ENCODE data around the gene ADARB1. TPM values are rescaled to one million over a fixed set of nuclear protein-coding genes. Genes with fewer than 3 reads are reported as not detected.

Gene ADARB1
- polyA plus RNA-seq, 1 of the 3 experiments (the other 2 are of a cell fraction), result 7.8 TPM

DNA sequence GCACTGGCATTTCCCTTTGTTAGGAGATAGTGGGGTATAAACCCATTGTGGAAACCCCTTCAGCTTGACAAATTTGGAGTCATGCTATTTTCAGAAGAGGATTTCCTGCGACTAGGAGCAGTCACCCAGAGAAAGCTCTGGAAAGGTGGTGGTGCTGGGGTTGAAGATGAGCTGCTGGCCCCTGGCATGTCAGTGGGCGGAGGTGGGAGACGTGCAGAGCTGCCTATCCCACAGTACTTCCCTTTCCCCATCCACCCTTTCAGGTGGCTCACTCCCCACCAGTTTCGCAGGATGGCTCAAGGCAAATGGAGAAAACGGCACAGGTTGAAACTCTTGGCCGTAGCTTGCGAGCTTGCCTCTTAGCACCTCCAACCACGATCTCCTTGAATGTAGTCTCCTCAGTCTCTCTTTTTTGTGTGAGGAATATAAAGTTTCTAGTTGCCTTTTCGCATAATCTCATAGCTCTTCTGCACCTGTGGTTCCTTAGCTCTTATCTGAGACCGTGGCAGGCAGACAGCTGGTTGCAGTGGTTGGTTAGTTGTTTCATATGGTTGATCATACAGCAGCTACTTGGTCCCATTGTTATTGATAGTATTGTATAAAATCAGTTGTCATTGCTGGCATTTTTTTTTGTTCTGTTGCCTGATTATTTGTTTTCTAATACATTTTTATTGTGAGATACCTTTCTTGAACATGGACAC, 48.2 kb downstream of the ADARB1 start (continued):
- TF ChIP-seq, protein P1, sequence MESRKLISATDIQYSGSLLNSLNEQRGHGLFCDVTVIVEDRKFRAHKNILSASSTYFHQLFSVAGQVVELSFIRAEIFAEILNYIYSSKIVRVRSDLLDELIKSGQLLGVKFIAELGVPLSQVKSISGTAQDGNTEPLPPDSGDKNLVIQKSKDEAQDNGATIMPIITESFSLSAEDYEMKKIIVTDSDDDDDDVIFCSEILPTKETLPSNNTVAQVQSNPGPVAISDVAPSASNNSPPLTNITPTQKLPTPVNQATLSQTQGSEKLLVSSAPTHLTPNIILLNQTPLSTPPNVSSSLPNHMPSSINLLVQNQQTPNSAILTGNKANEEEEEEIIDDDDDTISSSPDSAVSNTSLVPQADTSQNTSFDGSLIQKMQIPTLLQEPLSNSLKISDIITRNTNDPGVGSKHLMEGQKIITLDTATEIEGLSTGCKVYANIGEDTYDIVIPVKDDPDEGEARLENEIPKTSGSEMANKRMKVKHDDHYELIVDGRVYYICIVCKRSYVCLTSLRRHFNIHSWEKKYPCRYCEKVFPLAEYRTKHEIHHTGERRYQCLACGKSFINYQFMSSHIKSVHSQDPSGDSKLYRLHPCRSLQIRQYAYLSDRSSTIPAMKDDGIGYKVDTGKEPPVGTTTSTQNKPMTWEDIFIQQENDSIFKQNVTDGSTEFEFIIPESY (IDR thresholded peaks at IDR 0.05; ENCODE audit: borderline replicate concordance, low read depth), result no peak
- TF ChIP-seq GABPA (IDR thresholded peaks at IDR 0.05; ENCODE audit: low read depth) (no peak), JUND (IDR thresholded peaks at IDR 0.05) (no peak), TAF1 (IDR thresholded peaks at IDR 0.05; ENCODE audit: borderline replicate concordance, low read depth, low read length) (no peak), SIN3A (IDR thresholded peaks at IDR 0.05; ENCODE audit: borderline replicate concordance, low read depth, low read length) (no peak), MAX (IDR thresholded peaks at IDR 0.05; ENCODE audit: low read depth) (no peak), RAD21 (IDR thresholded peaks at IDR 0.05; ENCODE audit: low read length) (no peak)

- no peaks in the 10 kb centered on the region for H3K9me2 ChIP-seq
- no peak overlapping the region for H3K4me3 ChIP-seq (ENCODE audit: low read depth in 2 of 2, low read length in 1 of 2)
- H3F3A ChIP-seq (replicated peaks; ENCODE audit: insufficient read depth), result peaks cover 8% of the 10 kb centered on the region
- peaks cover 0 to 18% of the 10 kb centered on the region in 2 experiments; a peak in 1 of 4 replicates for H3K4me1 ChIP-seq (ENCODE audit: control insufficient read depth in 1 of 2, insufficient read depth in 2 of 2, low read depth in 1 of 2, low read length in 1 of 2)
- peaks cover 0 to 3% of the 10 kb centered on the region in 2 experiments for H3K36me3 ChIP-seq (replicated peaks in 1 of 2; ENCODE audit: control insufficient read depth in 1 of 2, insufficient read depth in 2 of 2, low read length in 1 of 2)
- H3K9me3 ChIP-seq, result no peaks in the 10 kb centered on the region
- ChIA-PET POLR2A (no interaction called here), CTCF (interaction anchor here (0.7 to 5.3 kb wide), 2 partner anchors 15 to 22 kb away, joined by 4 to 80 read pairs; no protein-coding TSS in a partner anchor)
- TF ChIP-seq EZH2phosphoT487 (IDR thresholded peaks at IDR 0.05; ENCODE audit: borderline replicate concordance, low read depth) (no peak), JUND (IDR thresholded peaks at IDR 0.05) (no peak), TAF1 (IDR thresholded peaks at IDR 0.05; ENCODE audit: borderline replicate concordance, low read depth, low read length) (no peak), NFIC (IDR thresholded peaks at IDR 0.05; ENCODE audit: borderline replicate concordance) (no peak), SMC3 (IDR thresholded peaks at IDR 0.05; ENCODE audit: low read depth, low read length) (no peak), CHD2 (IDR thresholded peaks at IDR 0.05; ENCODE audit: low read length, partially characterized antibody) (no peak), NRF1 (IDR thresholded peaks at IDR 0.05; ENCODE audit: low read depth, low read length) (no peak)
- TF ChIP-seq, protein P2, sequence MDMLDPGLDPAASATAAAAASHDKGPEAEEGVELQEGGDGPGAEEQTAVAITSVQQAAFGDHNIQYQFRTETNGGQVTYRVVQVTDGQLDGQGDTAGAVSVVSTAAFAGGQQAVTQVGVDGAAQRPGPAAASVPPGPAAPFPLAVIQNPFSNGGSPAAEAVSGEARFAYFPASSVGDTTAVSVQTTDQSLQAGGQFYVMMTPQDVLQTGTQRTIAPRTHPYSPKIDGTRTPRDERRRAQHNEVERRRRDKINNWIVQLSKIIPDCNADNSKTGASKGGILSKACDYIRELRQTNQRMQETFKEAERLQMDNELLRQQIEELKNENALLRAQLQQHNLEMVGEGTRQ (IDR thresholded peaks at IDR 0.05; ENCODE audit: borderline replicate concordance, low read depth, low read length), result no peak
- no peak overlapping the region for H3K9ac ChIP-seq
- no peak for DNase-seq
- no peak overlapping the region for H2AFZ ChIP-seq (ENCODE audit: low read depth)
- WGBS (ENCODE audit: low lambda C conversion rate), result 93% methylated on average over 6 of the region's 6 CpGs
- no peaks in the 10 kb centered on the region for H4K20me1 ChIP-seq (ENCODE audit: insufficient read depth)
- no peak overlapping the region for H3K27ac ChIP-seq (ENCODE audit: low read depth in 2 of 2, low read length in 1 of 2)
- no peaks in the 10 kb centered on the region for H3K27me3 ChIP-seq (ENCODE audit: insufficient read depth)
- no peaks in the 10 kb centered on the region; the same call in 1 of the 2 replicates for H3K79me2 ChIP-seq (ENCODE audit: insufficient read depth)
- no peak overlapping the region for H3K4me2 ChIP-seq
These were observed 49.1 kb downstream of the ADARB1 start for GRCh38 chr21:45123440-45123839.
